HG02885 (cell line): ENCODE data around the gene OTOGL.
A peak's percentile ranks its signal among the peaks of the same experiment; 100 is the strongest.
"Not testable (repeated sequence)": the region's sequence is repeated elsewhere in the genome, so short reads cannot be mapped to it uniquely, and the experiment has no call there.

Experiments
- ATAC-seq: cut with Tn5 transposase; IDR thresholded peaks from one replicate; pipeline ENCODE4 v1.9.1; 2021; ENCODE audit warnings: mild to moderate bottlenecking; ENCODE audit not compliant: unreplicated experiment, poor library complexity

Gene OTOGL

GRCh38 chr12:80212938-80213645, 113.8 kb downstream of the OTOGL start:
- no peak for ATAC-seq

- ATAC-seq = no peak
Observed at GRCh38 chr12:80213871-80214270, 114.5 kb downstream of the OTOGL start.

GRCh38 chr12:80217011-80217535, 117.7 kb downstream of the OTOGL start:
- peak; percentile 90 for ATAC-seq

- not testable (repeated sequence) for ATAC-seq
Observed at GRCh38 chr12:80218925-80219324, 119.6 kb downstream of the OTOGL start.

GRCh38 chr12:80219345-80219744, 120.0 kb downstream of the OTOGL start:
- no peak for ATAC-seq

- ATAC-seq = peak; percentile 64
Observed at GRCh38 chr12:80222261-80222660, 122.9 kb downstream of the OTOGL start.

GRCh38 chr12:80226576-80226975, 127.2 kb downstream of the OTOGL start:
- ATAC-seq = no peak

- not testable (repeated sequence) for ATAC-seq
Observed at GRCh38 chr12:80227904-80228303, 128.6 kb downstream of the OTOGL start.

- ATAC-seq = no peak
Observed at GRCh38 chr12:80230068-80230467, 130.7 kb downstream of the OTOGL start.

GRCh38 chr12:80232837-80233236, 133.5 kb downstream of the OTOGL start:
- ATAC-seq = no peak

GRCh38 chr12:80233926-80234325, 134.6 kb downstream of the OTOGL start:
- no peak for ATAC-seq

- no peak for ATAC-seq
Observed at GRCh38 chr12:80234667-80235066, 135.3 kb downstream of the OTOGL start.

GRCh38 chr12:80235944-80236343, 136.6 kb downstream of the OTOGL start:
- no peak for ATAC-seq

GRCh38 chr12:80239867-80240266, 140.5 kb downstream of the OTOGL start:
- ATAC-seq = no peak

- no peak for ATAC-seq
Observed at GRCh38 chr12:80241576-80242273, 142.4 kb downstream of the OTOGL start.

GRCh38 chr12:80242321-80242720, 143.0 kb downstream of the OTOGL start:
- ATAC-seq = no peak

- not testable (repeated sequence) for ATAC-seq
Observed at GRCh38 chr12:80249581-80249980, 150.2 kb downstream of the OTOGL start.

- ATAC-seq = no peak
Observed at GRCh38 chr12:80257920-80258319, 158.6 kb downstream of the OTOGL start.

- ATAC-seq = no peak
Observed at GRCh38 chr12:80260269-80260668, 160.9 kb downstream of the OTOGL start.

GRCh38 chr12:80261403-80261802, 162.1 kb downstream of the OTOGL start:
- ATAC-seq = no peak

GRCh38 chr12:80262346-80262745, 163.0 kb downstream of the OTOGL start:
- no peak for ATAC-seq

- no peak for ATAC-seq
Observed at GRCh38 chr12:80262771-80263170, 163.4 kb downstream of the OTOGL start.
